Activated CD8-positive, alpha-beta T cell treated with anti-CD3 and anti-CD28 coated beads for 36 hours (primary cell): Measurements from ENCODE around the gene CGGBP1. TPM values are rescaled to one million over a fixed set of nuclear protein-coding genes. Genes with fewer than 3 reads are reported as not detected.

Source experiments
- ATAC-seq: fragments of 200-7000 bp; cut with Tn5 transposase; one replicate; pipeline ENCODE4 v1.10.0; 2021; ENCODE audit warnings: mild to moderate bottlenecking, moderate library complexity
- CTCF ChIA-PET: fragments of 350-600 bp; sonication (Branson Sonifier 250); formaldehyde crosslinking; loops from one replicate; lab custom pipeline; 2021; ENCODE audit warnings: antibody characterized with exemption; lab: Charles Lee
- POLR2A ChIA-PET: fragments of 350-600 bp; sonication (Branson Sonifier 250); formaldehyde crosslinking; loops from one replicate; lab custom pipeline; 2021; ENCODE audit warnings: antibody characterized with exemption; lab: Charles Lee
- DNase-seq: peaks from one replicate; pipeline ENCODE4 v3.0.0-alpha.2; 2020
- H3K27ac Mint-ChIP-seq: one replicate; pipeline ENCODE4 v1.8.0; 2021; ENCODE audit warnings: mild to moderate bottlenecking, mixed read lengths
- H3K27me3 Mint-ChIP-seq: one replicate; pipeline ENCODE4 v1.8.0; 2021; ENCODE audit warnings: mixed read lengths
- H3K36me3 Mint-ChIP-seq: one replicate; pipeline ENCODE4 v1.8.0; 2021; ENCODE audit warnings: low read depth, mixed read lengths
- H3K4me1 Mint-ChIP-seq: one replicate; pipeline ENCODE4 v1.8.0; 2021; ENCODE audit warnings: low read depth, mixed read lengths
- H3K4me3 Mint-ChIP-seq: one replicate; pipeline ENCODE4 v1.8.0; 2021; ENCODE audit warnings: mild to moderate bottlenecking, moderate library complexity, mixed read lengths
- H3K9me3 Mint-ChIP-seq: one replicate; pipeline ENCODE4 v1.8.0; 2021; ENCODE audit warnings: mixed read lengths
- CTCF ChIP-seq: fragments of 200-600 bp; IDR thresholded peaks from one replicate; pipeline ENCODE4 v1.8.0; 2022; ENCODE audit warnings: antibody characterized with exemption, mild to moderate bottlenecking
- intact Hi-C: fragments of 100-400 bp; cut with micrococcal nuclease; formaldehyde crosslinking; loops from one replicate; pipeline ENCODE4 v1.10.0; 2022
- total RNA-seq, 2 experiments: library from RNA; stranded (reverse); gene quantifications; one replicate each; pipeline ENCODE4 v1.2.3, GENCODE V29; 2021

CGGBP1 gene
- total RNA-seq, 2 experiments from 2014 or later, result 69.2 to 74.6 TPM

GRCh38 chr3:88058306-88058580, 562 bp downstream of the CGGBP1 start:
- no peak for ATAC-seq

GRCh38 chr3:88057630-88058305, 1.0 kb downstream of the CGGBP1 start:
- POLR2A ChIA-PET, result interaction anchor here (0.8 to 2.3 kb wide), 7 partner anchors 16 to 93 kb away, joined by 3 to 10 read pairs (median 5); no protein-coding TSS in a partner anchor
- Mint-ChIP-seq H3K9me3 (no peaks in the 10 kb centered on the region), H3K27me3 (no peaks in the 10 kb centered on the region), H3K36me3 (peaks cover 32% of the 10 kb centered on the region), H3K27ac (peak overlapping the region; percentile 97), H3K4me1 (peaks cover 48% of the 10 kb centered on the region), H3K4me3 (peak overlapping the region; percentile 98)
- TF ChIP-seq CTCF, result no peak
- intact Hi-C loops, result loop anchor here (5.0 kb wide), 1 partner anchor 95 kb away; no protein-coding TSS in a partner anchor
- DNase-seq, result no peak
- no peak for ATAC-seq
- CTCF ChIA-PET, result interaction anchor here (1.3 to 1.7 kb wide), 2 partner anchors 55 to 57 kb away, joined by 3 to 12 read pairs; no protein-coding TSS in a partner anchor

More at GRCh38 chr3:88058306-88058580, 562 bp downstream of the CGGBP1 start:
- TF ChIP-seq CTCF, result no peak
- Mint-ChIP-seq H3K4me3 (peak overlapping the region; percentile 98), H3K4me1 (peaks cover 50% of the 10 kb centered on the region), H3K27ac (peak overlapping the region; percentile 97), H3K36me3 (peaks cover 32% of the 10 kb centered on the region), H3K27me3 (no peaks in the 10 kb centered on the region), H3K9me3 (no peaks in the 10 kb centered on the region)
- intact Hi-C loops, result loop anchor here (5.0 kb wide), 1 partner anchor 94 kb away; no protein-coding TSS in a partner anchor
- no peak for DNase-seq
- ChIA-PET POLR2A (interaction anchor here (0.8 to 2.3 kb wide), 7 partner anchors 16 to 92 kb away, joined by 3 to 10 read pairs (median 5); no protein-coding TSS in a partner anchor), CTCF (interaction anchor here (0.8 to 1.7 kb wide), 3 partner anchors 53 to 57 kb away, joined by 3 to 12 read pairs (median 3); no protein-coding TSS in a partner anchor)

- CTCF ChIA-PET, result interaction anchor here (1.8 kb wide), 1 partner anchor 9 kb away, joined by 4 read pairs; no protein-coding TSS in a partner anchor
- no peak for TF ChIP-seq CTCF
- POLR2A ChIA-PET, result no interaction called here
- intact Hi-C loops, result no loop called here
- Mint-ChIP-seq H3K4me3 (no peak overlapping the region), H3K27ac (no peak overlapping the region), H3K9me3 (no peaks in the 10 kb centered on the region), H3K36me3 (no peaks in the 10 kb centered on the region), H3K4me1 (peaks cover 7% of the 10 kb centered on the region), H3K27me3 (peaks cover 2% of the 10 kb centered on the region)
- ATAC-seq (no peak), DNase-seq (no peak)
These were observed 12.0 kb downstream of the CGGBP1 start for GRCh38 chr3:88046766-88047165.

DNA sequence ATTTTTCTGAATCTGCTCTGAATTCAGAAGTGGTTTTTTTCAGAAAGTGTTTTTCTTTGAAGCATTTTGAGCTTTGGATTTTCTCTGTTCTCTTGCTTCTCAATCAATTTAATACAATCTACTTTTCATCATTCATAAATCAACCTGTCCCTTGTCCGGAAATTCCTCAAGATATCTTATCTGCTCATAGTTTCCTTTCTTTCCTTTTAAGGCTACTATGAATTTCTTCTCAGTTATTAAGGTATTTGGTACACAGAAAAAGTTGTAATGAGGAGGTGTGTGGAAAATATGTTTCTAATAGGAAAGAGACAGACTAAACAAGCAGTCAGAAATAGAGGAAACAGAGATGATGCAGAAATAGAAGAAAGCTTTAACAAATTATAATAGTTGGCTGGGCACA, 14.4 kb downstream of the CGGBP1 start:
- Mint-ChIP-seq H3K27me3 (peaks cover 2% of the 10 kb centered on the region), H3K9me3 (no peaks in the 10 kb centered on the region), H3K27ac (peak overlapping the region; percentile 32), H3K36me3 (no peaks in the 10 kb centered on the region), H3K4me1 (peaks cover 7% of the 10 kb centered on the region), H3K4me3 (no peak overlapping the region)
- POLR2A ChIA-PET, result no interaction called here
- DNase-seq (no peak), ATAC-seq (no peak)
- TF ChIP-seq CTCF, result no peak
- CTCF ChIA-PET, result no interaction called here
- intact Hi-C loops, result no loop called here

GRCh38 chr3:88041005-88041404, 17.8 kb downstream of the CGGBP1 start:
- no peak for TF ChIP-seq CTCF
- ChIA-PET POLR2A (no interaction called here), CTCF (no interaction called here)
- H3K27ac Mint-ChIP-seq, result no peak overlapping the region
- intact Hi-C loops, result no loop called here
- no peaks in the 10 kb centered on the region for H3K9me3 Mint-ChIP-seq
- DNase-seq, result no peak
- no peak overlapping the region for H3K4me3 Mint-ChIP-seq
- ATAC-seq, result no peak
- peaks cover 4% of the 10 kb centered on the region for H3K4me1 Mint-ChIP-seq
- no peaks in the 10 kb centered on the region for H3K36me3 Mint-ChIP-seq
- peaks cover 2% of the 10 kb centered on the region for H3K27me3 Mint-ChIP-seq
